Upper lobe of right lung (tissue), 1 donor: ENCODE data around the gene UBALD2. TPM values are rescaled to one million over a fixed set of nuclear protein-coding genes. Genes with fewer than 3 reads are reported as not detected.

Experiments
- ATAC-seq: fragments of 200-7000 bp; cut with Tn5 transposase; one replicate; pipeline ENCODE4 v1.9.1; 2020; ENCODE audit warnings: mild to moderate bottlenecking, moderate library complexity
- DNase-seq: peaks from one replicate; pipeline ENCODE4 v3.0.0-alpha.2; 2020
- H3K27ac ChIP-seq: fragments of 200-600 bp; one replicate; pipeline ENCODE4 v1.8.0; 2022
- H3K27me3 ChIP-seq: fragments of 200-600 bp; one replicate; pipeline ENCODE4 v1.8.0; 2022; ENCODE audit warnings: mild to moderate bottlenecking
- H3K36me3 ChIP-seq: fragments of 200-600 bp; one replicate; pipeline ENCODE4 v1.8.0; 2022
- H3K4me1 ChIP-seq: fragments of 200-600 bp; one replicate; pipeline ENCODE4 v1.8.0; 2022
- H3K4me3 ChIP-seq: fragments of 200-600 bp; one replicate; pipeline ENCODE4 v1.8.0; 2022; ENCODE audit warnings: mild to moderate bottlenecking
- H3K9me3 ChIP-seq: fragments of 200-600 bp; one replicate; pipeline ENCODE4 v1.8.0; 2022
- CTCF ChIP-seq: fragments of 200-600 bp; IDR thresholded peaks from one replicate; pipeline ENCODE4 v1.8.0; 2022; ENCODE audit warnings: antibody characterized with exemption
- intact Hi-C: fragments of 100-400 bp; cut with DNase I; formaldehyde crosslinking; loops from one replicate; pipeline ENCODE4 v1.11.0; 2022
- total RNA-seq: library from RNA; stranded (reverse); fragmentation: NEBNext Ultra II Directional; extraction: Animal tissue kit (Norgen Biotek cat#: 25700); gene quantifications from one replicate; pipeline ENCODE4 v1.2.1, GENCODE V29; 2021
- donor health status: DM: no; HTN: yes; CAD: no; lungs with severe emphysema.

UBALD2 gene
- total RNA-seq, 1 donor from 2014 or later = 56.7 TPM

- no peak overlapping the region for H3K27ac ChIP-seq
Measured at GRCh38 chr17:76312735-76313134, 47.6 kb downstream of the UBALD2 start.

GRCh38 chr17:76314392-76315227 lies 49.5 kb downstream of the UBALD2 start:
- peak; percentile 45 for ATAC-seq
- peak overlapping the region; percentile 17 for H3K27ac ChIP-seq
- no peak for TF ChIP-seq CTCF
- peaks cover 48% of the 10 kb centered on the region for H3K36me3 ChIP-seq
- H3K27me3 ChIP-seq = no peaks in the 10 kb centered on the region
- H3K4me3 ChIP-seq = peak overlapping the region; percentile 5
- H3K4me1 ChIP-seq = no peaks in the 10 kb centered on the region
- no peaks in the 10 kb centered on the region for H3K9me3 ChIP-seq
- intact Hi-C loops = loop anchor here (5.0 kb wide), 1 partner anchor 198 kb away; no protein-coding TSS in a partner anchor
- no peak for DNase-seq

More at GRCh38 chr17:76312735-76313134, 47.6 kb downstream of the UBALD2 start:
- DNase-seq = peak; percentile 3
- Histone ChIP-seq H3K9me3 (no peaks in the 10 kb centered on the region), H3K4me1 (no peaks in the 10 kb centered on the region), H3K36me3 (peaks cover 40% of the 10 kb centered on the region), H3K27me3 (no peaks in the 10 kb centered on the region), H3K4me3 (no peak overlapping the region)
- TF ChIP-seq CTCF = no peak
- intact Hi-C loops = no loop called here
- no peak for ATAC-seq

GRCh38 chr17:76317535-76317934 lies 52.4 kb downstream of the UBALD2 start:
- no peak for TF ChIP-seq CTCF
- no peaks in the 10 kb centered on the region for H3K27me3 ChIP-seq
- no peak overlapping the region for H3K4me3 ChIP-seq
- DNase-seq (no peak), ATAC-seq (no peak)
- intact Hi-C loops = loop anchor here (5.0 kb wide), 1 partner anchor 195 kb away; no protein-coding TSS in a partner anchor
- H3K4me1 ChIP-seq = no peaks in the 10 kb centered on the region
- H3K9me3 ChIP-seq = no peaks in the 10 kb centered on the region
- peaks cover 37% of the 10 kb centered on the region for H3K36me3 ChIP-seq
- no peak overlapping the region for H3K27ac ChIP-seq

- Histone ChIP-seq H3K9me3 (no peaks in the 10 kb centered on the region), H3K4me3 (no peak overlapping the region), H3K27me3 (no peaks in the 10 kb centered on the region), H3K27ac (no peak overlapping the region), H3K4me1 (no peaks in the 10 kb centered on the region), H3K36me3 (peaks cover 37% of the 10 kb centered on the region)
- no peak for DNase-seq
- no peak for TF ChIP-seq CTCF
- intact Hi-C loops = loop anchor here (5.0 kb wide), 1 partner anchor 194 kb away; no protein-coding TSS in a partner anchor
- no peak for ATAC-seq
Measured at GRCh38 chr17:76318586-76318985, 53.4 kb downstream of the UBALD2 start.

Other genes with a start within 250 kb of the UBALD2 start
- 46.8 TPM for gene EVPL, start 238.0 kb upstream of the UBALD2 start, total RNA-seq
- 74.9 TPM for gene SRP68, start 192.8 kb upstream of the UBALD2 start, total RNA-seq
- not detected for gene GALR2, start 190.6 kb upstream of the UBALD2 start, total RNA-seq
- gene ZACN, start 186.2 kb upstream of the UBALD2 start, total RNA-seq = not detected
- gene EXOC7, start 161.6 kb upstream of the UBALD2 start, total RNA-seq = 121 TPM
- 2.9 TPM for gene FOXJ1, start 124.1 kb upstream of the UBALD2 start, total RNA-seq
- gene RNF157, start 24.9 kb upstream of the UBALD2 start, total RNA-seq = 3.8 TPM
- 3.4 TPM for gene QRICH2, start 42.9 kb downstream of the UBALD2 start, total RNA-seq
- gene PRPSAP1, start 88.6 kb downstream of the UBALD2 start, total RNA-seq = 60.2 TPM
- 8.5 TPM for gene SPHK1, start 119.3 kb downstream of the UBALD2 start, total RNA-seq
- 19.3 TPM for gene UBE2O, start 187.8 kb downstream of the UBALD2 start, total RNA-seq
- gene AANAT, start 202.3 kb downstream of the UBALD2 start, total RNA-seq = not detected
- gene RHBDF2, start 236.1 kb downstream of the UBALD2 start, total RNA-seq = 46.4 TPM